MM.1S (cell line): ENCODE data around the gene CIITA.

Experiments
- DNase-seq: peaks from one replicate; pipeline ENCODE4 v3.0.0-alpha.2; 2015
- H2AFZ ChIP-seq: fragments of 300-600 bp; sonication (generic); 2 replicates; pipeline ENCODE4 v1.6.0; 2016; ENCODE audit warnings: antibody characterized with exemption, low read length
- H3F3A ChIP-seq: fragments of 300-600 bp; sonication (generic); 2 replicates; pipeline ENCODE4 v1.6.1; 2016; ENCODE audit warnings: mild to moderate bottlenecking, antibody characterized with exemption, low read length, moderate library complexity, mixed read lengths; ENCODE audit not compliant: insufficient read depth
- H3K27ac ChIP-seq: fragments of 300-600 bp; sonication (generic); 2 replicates; pipeline ENCODE4 v1.5.1; 2016; ENCODE audit warnings: mild to moderate bottlenecking, low read length
- H3K27me3 ChIP-seq: fragments of 300-600 bp; sonication (generic); replicated peaks from 2 replicates; pipeline ENCODE4 v1.6.0; 2016; ENCODE audit warnings: low read length; ENCODE audit not compliant: insufficient read depth
- H3K36me3 ChIP-seq: fragments of 300-600 bp; sonication (generic); replicated peaks from 2 replicates; pipeline ENCODE4 v1.6.1; 2016; ENCODE audit warnings: mild to moderate bottlenecking, low read length, mixed read lengths; ENCODE audit not compliant: insufficient read depth
- H3K4me1 ChIP-seq: fragments of 300-600 bp; sonication (generic); 2 replicates; pipeline ENCODE4 v1.6.1; 2016; ENCODE audit warnings: low read length, mixed read lengths
- H3K4me2 ChIP-seq: fragments of 300-600 bp; sonication (generic); 2 replicates; pipeline ENCODE4 v1.6.0; 2016; ENCODE audit warnings: low read depth, low read length
- H3K4me3 ChIP-seq: fragments of 300-600 bp; sonication (generic); 2 replicates; pipeline ENCODE4 v1.5.1; 2016; ENCODE audit warnings: low read length, mixed read lengths
- H3K79me2 ChIP-seq: fragments of 300-600 bp; sonication (generic); 2 replicates; pipeline ENCODE4 v1.6.1; 2016; ENCODE audit warnings: mixed run types, low read length, mixed read lengths
- H3K9ac ChIP-seq: fragments of 300-600 bp; sonication (generic); 2 replicates; pipeline ENCODE4 v1.6.1; 2016; ENCODE audit warnings: low read length, mixed read lengths
- H3K9me2 ChIP-seq: fragments of 300-600 bp; sonication (generic); replicated peaks from 2 replicates; pipeline ENCODE4 v1.6.1; 2016; ENCODE audit warnings: mild to moderate bottlenecking, low read length, mixed read lengths; ENCODE audit not compliant: insufficient read depth
- H3K9me3 ChIP-seq: fragments of 300-600 bp; sonication (generic); replicated peaks from 2 replicates; pipeline ENCODE4 v1.6.1; 2016; ENCODE audit warnings: mild to moderate bottlenecking, low read length, mixed read lengths; ENCODE audit not compliant: insufficient read depth
- H4K20me1 ChIP-seq: fragments of 300-600 bp; sonication (generic); 2 replicates; pipeline ENCODE4 v1.6.1; 2016; ENCODE audit warnings: mild to moderate bottlenecking, low read length, moderate library complexity, mixed read lengths; ENCODE audit not compliant: insufficient read depth
- CTCF ChIP-seq: fragments of 300-600 bp; sonication (generic); IDR thresholded peaks from 2 replicates; pipeline ENCODE4 v1.5.1; 2016; ENCODE audit warnings: antibody characterized with exemption, low read length, mixed read lengths
- EZH2 ChIP-seq: fragments of 300-600 bp; sonication (generic); optimal IDR thresholded peaks from 2 replicates; pipeline ENCODE3; 2017; ENCODE audit warnings: low read depth, mild to moderate bottlenecking, antibody characterized with exemption, low read length, mixed read lengths
- EZH2phosphoT487 ChIP-seq: fragments of 300-600 bp; sonication (generic); IDR thresholded peaks from 2 replicates; pipeline ENCODE4 v1.6.1; 2018; ENCODE audit warnings: antibody characterized with exemption, low read length

The CIITA gene

GRCh38 chr16:10885246-10885645 is 8.2 kb downstream of the CIITA start:
- peaks cover 29% of the 10 kb centered on the region for H3K4me1 ChIP-seq
- peaks cover 19% of the 10 kb centered on the region for H3F3A ChIP-seq
- H2AFZ ChIP-seq, result no peak overlapping the region
- no peak for DNase-seq
- H3K4me3 ChIP-seq, result no peak overlapping the region
- H3K27me3 ChIP-seq, result no peaks in the 10 kb centered on the region
- H3K9ac ChIP-seq, result no peak overlapping the region
- TF ChIP-seq EZH2 (no peak), CTCF (no peak), EZH2phosphoT487 (no peak)
- no peak overlapping the region for H3K27ac ChIP-seq
- H3K4me2 ChIP-seq, result no peak overlapping the region
- H3K36me3 ChIP-seq, result peaks cover 6% of the 10 kb centered on the region; the same call in 1 of the 2 replicates
- H4K20me1 ChIP-seq, result peaks cover 3% of the 10 kb centered on the region; the same call in 1 of the 2 replicates
- H3K9me3 ChIP-seq, result no peaks in the 10 kb centered on the region
- H3K79me2 ChIP-seq, result peaks cover 83% of the 10 kb centered on the region
- no peaks in the 10 kb centered on the region for H3K9me2 ChIP-seq

- H3F3A ChIP-seq, result no peaks in the 10 kb centered on the region
- no peak overlapping the region for H3K27ac ChIP-seq
- peaks cover 8% of the 10 kb centered on the region; the same call in 1 of the 2 replicates for H3K4me1 ChIP-seq
- H3K9me2 ChIP-seq, result no peaks in the 10 kb centered on the region
- no peak overlapping the region for H3K4me2 ChIP-seq
- H3K9me3 ChIP-seq, result no peaks in the 10 kb centered on the region
- H3K4me3 ChIP-seq, result no peak overlapping the region
- H2AFZ ChIP-seq, result no peak overlapping the region
- no peaks in the 10 kb centered on the region for H3K27me3 ChIP-seq
- H3K79me2 ChIP-seq, result peaks cover 78% of the 10 kb centered on the region
- peaks cover 6% of the 10 kb centered on the region; the same call in 1 of the 2 replicates for H3K36me3 ChIP-seq
- peaks cover 3% of the 10 kb centered on the region; the same call in 1 of the 2 replicates for H4K20me1 ChIP-seq
- no peak for TF ChIP-seq EZH2phosphoT487
- TF ChIP-seq EZH2, result no peak
- TF ChIP-seq CTCF, result no peak
- no peak overlapping the region for H3K9ac ChIP-seq
- no peak for DNase-seq
These were observed 11.4 kb downstream of the CIITA start for GRCh38 chr16:10888320-10888937.

- Histone ChIP-seq H3F3A (no peaks in the 10 kb centered on the region), H3K27ac (no peak overlapping the region), H3K9me2 (no peaks in the 10 kb centered on the region), H4K20me1 (peaks cover 3% of the 10 kb centered on the region; the same call in 1 of the 2 replicates), H3K27me3 (no peaks in the 10 kb centered on the region), H3K4me1 (peaks cover 8% of the 10 kb centered on the region; the same call in 1 of the 2 replicates), H3K4me3 (no peak overlapping the region), H3K79me2 (peaks cover 70% of the 10 kb centered on the region), H3K9ac (no peak overlapping the region), H3K36me3 (peaks cover 6% of the 10 kb centered on the region; the same call in 1 of the 2 replicates), H3K9me3 (no peaks in the 10 kb centered on the region), H2AFZ (no peak overlapping the region), H3K4me2 (no peak overlapping the region)
- TF ChIP-seq EZH2phosphoT487, result no peak
- TF ChIP-seq EZH2, result no peak
- TF ChIP-seq CTCF, result no peak
- DNase-seq, result no peak
These were observed 12.9 kb downstream of the CIITA start for GRCh38 chr16:10889855-10890254.
